H1 (cell line): ENCODE data around the gene EFR3B. TPM values are rescaled to one million over a fixed set of nuclear protein-coding genes. Genes with fewer than 3 reads are reported as not detected.

Source experiments
- polyA plus RNA-seq, 7 experiments: library from polyadenylated mRNA; depleted of rRNA in 3 of 7; stranded (reverse) in 5 of 7; unstranded in 2 of 7; fragments of >200 nt in 5 of 7; fragments of 200-250 nt in 2 of 7; gene quantifications; 1 replicate in 5 of 7; 2 replicates in 1 of 7; 4 replicates in 1 of 7; pipeline versions ENCODE4 v1.2.1 to v1.2.3, GENCODE V29; 2011 to 2013; ENCODE audit warnings: missing spikeins in 2 of 7, mixed read lengths in 2 of 7
- total RNA-seq: library from RNA; stranded (reverse); fragmentation: NEBNext Ultra II Directional; extraction: Animal tissue kit (Norgen Biotek cat#: 25700); gene quantifications from 2 replicates; pipeline ENCODE4 v1.2.1, GENCODE V29; 2021
- TF ChIP-seq, protein P1 (sequence below): IDR thresholded peaks from 2 replicates; pipeline ENCODE4 v1.6.1; 2012; ENCODE audit warnings: low read length, inconsistent platforms

EFR3B gene
- total and polyA plus RNA-seq, 2 of the 8 experiments (the other 6 are each of a cell fraction or from before 2014, with no cell fraction given) = 3.4 to 9.6 TPM

DNA sequence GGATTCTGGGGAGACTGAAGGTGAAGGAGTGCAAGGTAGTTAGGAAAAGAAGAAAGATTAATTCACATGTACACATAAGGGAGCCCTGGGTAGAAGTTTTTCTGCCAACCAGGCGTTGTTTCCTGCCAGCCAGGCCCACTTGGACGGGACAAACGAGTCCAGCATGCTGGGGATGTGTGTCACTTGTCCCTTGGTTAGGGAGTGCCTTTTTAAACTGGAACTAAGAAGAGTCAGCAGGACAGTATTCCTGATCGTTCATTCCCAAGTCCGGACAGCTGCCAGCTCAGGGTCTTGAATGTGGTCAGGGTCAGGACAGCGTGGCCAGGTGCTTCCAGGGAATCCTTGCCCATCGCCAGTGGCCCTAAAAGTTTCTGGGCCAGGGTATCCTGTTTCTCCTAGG, 83.3 kb downstream of the EFR3B start (continued):
- TF ChIP-seq, protein P1, sequence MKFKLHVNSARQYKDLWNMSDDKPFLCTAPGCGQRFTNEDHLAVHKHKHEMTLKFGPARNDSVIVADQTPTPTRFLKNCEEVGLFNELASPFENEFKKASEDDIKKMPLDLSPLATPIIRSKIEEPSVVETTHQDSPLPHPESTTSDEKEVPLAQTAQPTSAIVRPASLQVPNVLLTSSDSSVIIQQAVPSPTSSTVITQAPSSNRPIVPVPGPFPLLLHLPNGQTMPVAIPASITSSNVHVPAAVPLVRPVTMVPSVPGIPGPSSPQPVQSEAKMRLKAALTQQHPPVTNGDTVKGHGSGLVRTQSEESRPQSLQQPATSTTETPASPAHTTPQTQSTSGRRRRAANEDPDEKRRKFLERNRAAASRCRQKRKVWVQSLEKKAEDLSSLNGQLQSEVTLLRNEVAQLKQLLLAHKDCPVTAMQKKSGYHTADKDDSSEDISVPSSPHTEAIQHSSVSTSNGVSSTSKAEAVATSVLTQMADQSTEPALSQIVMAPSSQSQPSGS = no peak
